Ectodermal cell (in vitro differentiated cells): ENCODE measurements around the gene FBL.

Experiments used
- H3K27ac ChIP-seq: 2 replicates; pipeline ENCODE4 v1.7.0; 2013; ENCODE audit warnings: mild to moderate bottlenecking, low read depth, low read length; ENCODE audit not compliant: insufficient read depth, poor library complexity, severe bottlenecking
- H3K27me3 ChIP-seq: 2 replicates; pipeline ENCODE4 v1.7.0; 2013; ENCODE audit warnings: mild to moderate bottlenecking, low read length; ENCODE audit not compliant: insufficient read depth, control insufficient read depth, poor library complexity, severe bottlenecking
- H3K36me3 ChIP-seq: one replicate; pipeline ENCODE4 v1.7.0; 2013; ENCODE audit warnings: low read length; ENCODE audit not compliant: control insufficient read depth, insufficient read depth
- H3K4me1 ChIP-seq: one replicate; pipeline ENCODE4 v1.7.0; 2013; ENCODE audit warnings: low read length; ENCODE audit not compliant: control insufficient read depth, insufficient read depth
- H3K4me3 ChIP-seq: 2 replicates; pipeline ENCODE4 v1.7.0; 2013; ENCODE audit warnings: low read depth, low read length, control low read depth; ENCODE audit not compliant: insufficient read depth
- H3K9me3 ChIP-seq: 2 replicates; pipeline ENCODE4 v1.7.0; 2013; ENCODE audit warnings: mild to moderate bottlenecking, low read length, moderate library complexity; ENCODE audit not compliant: control insufficient read depth
- WGBS, 2 experiments: methylation state at CpG; one replicate each; pipeline ENCODE4 v1.1.7; 2013; ENCODE audit warnings: missing lambda C conversion rate in 2 of 2; 5-methylcytosine and 5-hydroxymethylcytosine counted together

The FBL gene

DNA sequence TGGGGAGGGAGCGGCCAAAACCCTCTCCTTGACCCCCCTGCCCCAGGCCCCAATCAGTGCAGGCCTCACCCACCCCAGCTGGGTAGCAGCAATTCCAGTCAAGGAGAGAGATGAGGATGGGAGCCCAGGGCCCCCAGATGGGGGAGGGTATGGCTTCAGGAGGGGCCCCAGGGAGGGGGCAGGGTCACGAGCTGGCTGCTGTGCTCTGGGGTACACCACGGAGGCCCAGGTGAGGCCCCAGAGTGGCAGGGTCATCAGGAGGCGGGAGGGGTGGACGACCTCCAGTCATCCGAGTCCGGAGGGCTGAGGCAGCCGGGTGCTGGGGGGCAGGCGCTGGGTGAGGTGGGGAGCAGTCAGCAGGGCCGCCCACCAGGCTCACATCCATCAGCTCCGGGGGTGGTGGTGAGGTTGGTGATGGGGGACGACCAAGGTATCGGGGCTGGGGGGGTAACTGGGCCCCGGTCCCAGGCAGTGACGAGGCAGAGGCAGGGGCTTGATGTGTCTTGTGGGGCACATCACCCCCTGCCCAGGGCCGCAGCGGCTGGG, 20.6 kb downstream of the FBL start:
- H3K4me1 ChIP-seq: peaks cover 4% of the 10 kb centered on the region
- WGBS, 2 experiments: 95 to 97% methylated on average over 17 of the region's 17 CpGs
- no peak overlapping the region for H3K4me3 ChIP-seq
- H3K9me3 ChIP-seq: no peaks in the 10 kb centered on the region
- H3K27ac ChIP-seq: no peak overlapping the region
- no peaks in the 10 kb centered on the region for H3K27me3 ChIP-seq
- peaks cover 49% of the 10 kb centered on the region for H3K36me3 ChIP-seq

DNA sequence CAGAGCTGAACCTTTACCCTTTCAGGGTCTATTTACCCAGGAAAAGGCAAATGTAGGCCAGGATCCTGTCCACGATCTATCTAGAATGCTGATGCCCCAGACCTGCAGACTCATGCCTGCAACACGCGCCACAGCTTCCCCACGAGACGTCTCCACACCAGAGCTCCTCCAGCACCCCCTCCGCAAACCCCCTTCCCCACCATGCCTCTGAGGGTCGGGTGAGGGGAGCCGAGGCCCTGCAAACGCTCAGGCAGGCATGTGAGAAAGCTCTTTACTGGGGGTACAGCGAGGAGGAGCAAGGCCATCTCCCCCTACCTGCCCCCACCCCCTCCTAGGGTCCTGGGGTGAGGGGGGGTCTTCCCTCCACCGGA, 21.1 kb downstream of the FBL start:
- Histone ChIP-seq H3K27me3 (no peaks in the 10 kb centered on the region), H3K27ac (peak overlapping the region; percentile 72), H3K9me3 (no peaks in the 10 kb centered on the region), H3K4me3 (no peak overlapping the region), H3K36me3 (peaks cover 44% of the 10 kb centered on the region), H3K4me1 (peaks cover 4% of the 10 kb centered on the region)
- 92 to 95% methylated on average over 9 to 11 of the region's 11 CpGs for WGBS, 2 experiments

DNA sequence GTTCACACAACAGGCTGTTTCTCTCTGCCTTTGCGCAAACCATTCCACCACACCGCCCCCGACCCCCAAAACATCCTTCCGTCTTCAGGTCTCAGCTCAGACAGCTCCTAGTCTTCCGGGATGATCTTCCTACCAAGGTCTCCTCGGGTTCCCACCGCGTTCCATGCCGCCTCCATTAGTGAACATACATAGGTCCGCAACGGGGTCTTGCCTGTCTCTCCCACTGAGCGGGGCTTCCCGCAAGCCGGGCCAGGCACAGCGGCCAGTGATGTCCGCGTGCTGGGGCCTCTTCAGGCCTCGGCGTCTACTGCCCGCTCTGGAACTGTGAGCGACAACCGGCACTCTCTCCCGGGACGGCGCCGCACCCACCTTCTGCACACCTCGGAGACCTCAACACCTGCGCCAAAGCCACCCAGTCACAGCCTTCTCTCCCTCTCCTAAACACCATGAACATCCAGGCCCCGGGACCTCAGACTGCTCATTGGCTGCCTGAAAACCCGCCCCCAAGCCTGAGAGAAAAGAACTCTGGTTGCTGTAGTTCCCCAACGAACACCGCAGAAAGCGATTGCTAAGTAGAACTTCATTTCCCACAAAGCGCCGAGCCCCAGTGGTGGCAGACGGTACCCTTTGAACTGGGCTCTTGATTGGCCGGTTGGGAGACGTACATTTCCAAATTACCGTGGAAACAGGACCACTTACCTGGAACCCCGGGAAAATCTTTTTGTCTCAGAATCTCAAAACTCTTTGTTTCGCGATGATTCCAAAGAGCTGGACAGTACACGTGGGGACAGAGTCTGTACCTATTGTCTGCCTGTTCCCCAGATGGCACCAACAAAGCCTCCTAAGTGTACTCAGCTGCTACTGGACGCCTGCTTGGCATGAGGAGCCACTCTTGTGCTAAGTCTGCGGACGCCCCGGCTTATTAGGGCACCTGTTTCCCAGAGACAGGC, 21.8 kb downstream of the FBL start:
- Histone ChIP-seq H3K27me3 (no peaks in the 10 kb centered on the region), H3K27ac (peak overlapping the region; percentile 72), H3K4me3 (peak overlapping the region; percentile 35), H3K9me3 (no peaks in the 10 kb centered on the region), H3K36me3 (peaks cover 37% of the 10 kb centered on the region), H3K4me1 (peaks cover 4% of the 10 kb centered on the region)
- WGBS, 2 experiments: 50 to 53% methylated on average over 47 of the region's 47 CpGs

DNA sequence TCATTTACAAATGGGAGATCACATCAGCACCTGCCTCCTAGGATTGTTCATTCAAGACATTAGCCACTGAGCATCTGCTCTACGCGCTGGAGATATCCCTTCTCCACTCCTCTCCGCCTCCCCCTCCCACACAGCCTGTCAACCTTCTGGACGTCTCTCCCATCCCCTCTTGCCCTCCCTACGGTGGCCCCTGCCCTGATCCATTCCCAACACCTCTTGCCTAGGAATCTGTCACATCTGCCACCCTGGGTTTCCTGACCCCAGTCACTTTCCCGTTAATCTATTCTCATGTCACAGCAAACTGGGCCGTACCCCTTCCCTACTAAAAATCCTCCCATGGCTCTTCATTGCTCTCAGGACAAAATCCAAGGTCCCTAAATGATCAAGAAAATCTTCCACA, 22.5 kb downstream of the FBL start:
- Histone ChIP-seq H3K27ac (no peak overlapping the region), H3K36me3 (peaks cover 31% of the 10 kb centered on the region), H3K9me3 (no peaks in the 10 kb centered on the region), H3K4me3 (peak overlapping the region; percentile 35), H3K4me1 (peaks cover 4% of the 10 kb centered on the region), H3K27me3 (no peaks in the 10 kb centered on the region)
- WGBS, 2 experiments: 70 to 72% methylated on average over 7 of the region's 7 CpGs

DNA sequence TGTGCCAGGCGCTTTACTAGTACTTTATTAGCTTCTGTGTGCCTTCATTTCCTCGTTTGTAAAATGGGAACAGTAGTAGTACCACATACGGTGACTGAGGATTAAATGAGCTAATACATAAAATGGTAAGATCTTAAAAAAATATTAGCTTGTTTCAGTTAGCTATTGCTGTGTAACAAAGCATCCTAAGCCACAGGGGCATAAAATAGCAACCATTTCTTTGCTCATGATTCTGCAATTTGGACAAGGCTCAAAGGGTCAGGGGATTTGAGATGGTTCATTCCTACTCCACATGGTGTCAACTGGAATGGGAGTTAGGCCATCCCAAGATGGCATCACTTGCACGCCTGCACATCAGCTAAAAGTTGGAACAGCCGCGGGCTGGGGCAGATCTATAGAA, 25.5 kb downstream of the FBL start:
- WGBS, 2 experiments: 97 to 100% methylated on average over 6 of the region's 6 CpGs

DNA sequence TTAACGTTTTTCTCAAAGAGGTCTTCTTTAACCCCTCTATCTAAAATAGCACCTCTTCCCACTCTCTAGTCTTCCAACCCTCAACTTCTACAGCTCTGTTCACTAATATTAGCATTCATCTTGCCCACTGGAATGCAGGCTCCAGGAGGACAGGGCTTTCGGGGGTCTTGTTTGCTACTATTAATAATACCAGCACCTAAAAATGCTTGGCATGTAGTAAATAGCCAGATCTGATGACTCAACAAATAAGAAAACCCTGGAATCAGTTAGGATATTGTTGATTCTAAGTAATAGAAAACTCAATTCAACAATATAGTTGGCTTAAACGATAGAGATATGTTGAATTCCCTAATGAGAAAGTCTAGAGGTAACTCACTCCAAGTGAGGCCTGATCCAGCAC, 26.4 kb downstream of the FBL start:
- H3K36me3 ChIP-seq: no peaks in the 10 kb centered on the region
- H3K4me1 ChIP-seq: peaks cover 4% of the 10 kb centered on the region
- no peak overlapping the region for H3K4me3 ChIP-seq
- H3K9me3 ChIP-seq: no peaks in the 10 kb centered on the region
- no peak overlapping the region for H3K27ac ChIP-seq
- WGBS, 2 experiments: 94 to 98% methylated on average over 3 of the region's 3 CpGs
- H3K27me3 ChIP-seq: no peaks in the 10 kb centered on the region

More for the DNA sequence above, 25.5 kb downstream of the FBL start:
- H3K36me3 ChIP-seq: peaks cover 4% of the 10 kb centered on the region
- no peak overlapping the region for H3K4me3 ChIP-seq
- H3K27me3 ChIP-seq: no peaks in the 10 kb centered on the region
- H3K27ac ChIP-seq: no peak overlapping the region
- peaks cover 4% of the 10 kb centered on the region for H3K4me1 ChIP-seq
- no peaks in the 10 kb centered on the region for H3K9me3 ChIP-seq

DNA sequence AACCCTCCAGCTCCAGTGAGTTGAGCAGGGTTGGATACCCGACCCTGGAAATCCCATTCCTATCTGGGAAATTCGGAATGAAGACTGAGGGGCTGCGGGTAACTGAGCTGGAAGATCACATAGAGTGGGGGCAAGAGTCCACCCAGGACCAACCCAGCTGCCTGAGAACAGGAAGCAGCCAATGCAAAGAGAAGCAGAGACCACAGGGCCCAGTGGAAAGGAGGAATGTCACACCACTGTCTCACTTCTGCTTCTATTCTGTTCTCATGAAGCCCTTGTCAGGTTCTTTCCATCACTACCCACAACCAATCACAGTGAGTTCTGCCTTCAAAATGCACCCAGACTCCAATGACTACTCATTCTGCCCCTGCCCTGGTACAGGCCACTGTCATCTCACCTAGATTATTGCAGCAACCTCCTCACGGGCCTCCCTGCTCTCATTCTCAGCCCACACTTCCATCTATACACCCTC, 27.5 kb downstream of the FBL start:
- Histone ChIP-seq H3K27me3 (no peaks in the 10 kb centered on the region), H3K4me1 (peaks cover 3% of the 10 kb centered on the region), H3K36me3 (no peaks in the 10 kb centered on the region), H3K27ac (no peak overlapping the region), H3K9me3 (no peaks in the 10 kb centered on the region), H3K4me3 (no peak overlapping the region)
- 89 to 94% methylated on average over 4 of the region's 4 CpGs for WGBS, 2 experiments

DNA sequence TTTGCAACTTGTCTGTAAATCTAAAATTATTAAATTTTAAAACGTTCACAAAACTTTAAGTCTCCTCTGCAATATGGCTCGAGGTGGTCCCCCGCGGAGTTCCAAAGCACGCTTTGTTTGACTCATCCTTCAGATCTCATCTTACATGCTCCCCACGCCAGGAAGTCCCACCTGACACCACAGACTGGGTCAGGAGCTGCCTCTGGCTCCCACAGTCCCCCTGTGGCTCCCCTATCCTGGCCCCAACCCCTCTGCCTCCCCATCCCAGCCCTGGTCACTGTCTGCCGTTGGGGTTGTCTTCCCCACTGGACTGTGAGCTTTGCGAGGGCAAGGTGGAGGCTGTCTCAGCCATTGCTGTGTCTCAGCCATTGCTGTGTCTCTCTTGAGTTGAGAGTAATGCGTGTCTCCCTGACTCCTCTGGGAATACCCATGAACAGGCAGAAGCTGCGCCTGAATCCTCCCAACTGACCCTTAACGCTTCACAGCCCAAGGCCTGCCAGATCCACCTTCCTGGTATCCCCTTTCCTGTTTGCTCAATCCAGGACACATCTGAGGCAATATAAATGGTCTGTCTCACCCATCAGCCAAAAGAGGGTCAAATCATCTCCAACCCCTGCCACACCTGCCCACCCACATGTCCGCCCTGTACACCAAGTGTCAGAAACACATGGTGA, 28.2 kb downstream of the FBL start:
- Histone ChIP-seq H3K27ac (no peak overlapping the region), H3K4me1 (no peaks in the 10 kb centered on the region), H3K9me3 (no peaks in the 10 kb centered on the region), H3K27me3 (no peaks in the 10 kb centered on the region), H3K4me3 (no peak overlapping the region), H3K36me3 (no peaks in the 10 kb centered on the region)
- 90 to 92% methylated on average over 12 of the region's 12 CpGs for WGBS, 2 experiments

DNA sequence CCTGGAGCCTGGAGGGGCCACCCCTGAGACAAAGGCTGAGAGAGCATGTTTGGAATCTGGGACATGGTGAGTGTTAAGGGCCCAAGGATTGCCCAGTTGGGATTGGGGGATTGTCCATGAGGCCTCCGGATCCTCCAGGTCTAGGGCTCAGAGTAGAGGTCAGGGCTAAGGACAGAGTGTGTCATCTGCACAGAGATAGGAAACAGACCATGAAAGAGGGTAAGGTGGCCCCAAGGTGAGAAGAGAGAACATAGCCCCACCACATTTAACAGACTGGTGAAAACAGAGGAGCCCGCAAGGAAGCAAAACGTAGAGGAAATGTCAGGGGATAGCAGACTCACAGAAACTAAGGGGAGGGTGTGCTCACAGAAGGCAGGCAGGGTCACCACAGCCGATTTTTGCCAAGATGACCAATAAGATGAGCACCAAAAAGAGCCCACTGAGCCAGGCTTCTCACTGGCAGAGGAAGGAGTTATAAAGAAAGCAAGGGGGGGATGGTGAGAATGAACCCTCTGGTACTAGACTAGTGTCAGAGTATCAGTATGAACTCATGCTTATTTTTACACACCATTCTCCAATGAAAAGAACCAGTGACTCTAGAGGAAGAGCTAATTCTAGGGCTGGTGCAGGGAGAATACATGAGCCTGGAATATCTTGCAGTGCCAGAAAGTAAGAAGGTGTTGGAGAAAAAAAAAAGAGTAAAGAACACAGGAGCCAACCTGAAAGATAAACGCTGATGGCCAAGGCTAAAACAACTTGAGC, 29.7 kb downstream of the FBL start:
- 89 to 96% methylated on average over 5 of the region's 5 CpGs for WGBS, 2 experiments
- Histone ChIP-seq H3K27ac (no peak overlapping the region), H3K4me3 (no peak overlapping the region), H3K36me3 (no peaks in the 10 kb centered on the region), H3K9me3 (no peaks in the 10 kb centered on the region), H3K4me1 (no peaks in the 10 kb centered on the region), H3K27me3 (no peaks in the 10 kb centered on the region)
